ENCODE measurements around the gene GINS3.

The GINS3 gene

DNA sequence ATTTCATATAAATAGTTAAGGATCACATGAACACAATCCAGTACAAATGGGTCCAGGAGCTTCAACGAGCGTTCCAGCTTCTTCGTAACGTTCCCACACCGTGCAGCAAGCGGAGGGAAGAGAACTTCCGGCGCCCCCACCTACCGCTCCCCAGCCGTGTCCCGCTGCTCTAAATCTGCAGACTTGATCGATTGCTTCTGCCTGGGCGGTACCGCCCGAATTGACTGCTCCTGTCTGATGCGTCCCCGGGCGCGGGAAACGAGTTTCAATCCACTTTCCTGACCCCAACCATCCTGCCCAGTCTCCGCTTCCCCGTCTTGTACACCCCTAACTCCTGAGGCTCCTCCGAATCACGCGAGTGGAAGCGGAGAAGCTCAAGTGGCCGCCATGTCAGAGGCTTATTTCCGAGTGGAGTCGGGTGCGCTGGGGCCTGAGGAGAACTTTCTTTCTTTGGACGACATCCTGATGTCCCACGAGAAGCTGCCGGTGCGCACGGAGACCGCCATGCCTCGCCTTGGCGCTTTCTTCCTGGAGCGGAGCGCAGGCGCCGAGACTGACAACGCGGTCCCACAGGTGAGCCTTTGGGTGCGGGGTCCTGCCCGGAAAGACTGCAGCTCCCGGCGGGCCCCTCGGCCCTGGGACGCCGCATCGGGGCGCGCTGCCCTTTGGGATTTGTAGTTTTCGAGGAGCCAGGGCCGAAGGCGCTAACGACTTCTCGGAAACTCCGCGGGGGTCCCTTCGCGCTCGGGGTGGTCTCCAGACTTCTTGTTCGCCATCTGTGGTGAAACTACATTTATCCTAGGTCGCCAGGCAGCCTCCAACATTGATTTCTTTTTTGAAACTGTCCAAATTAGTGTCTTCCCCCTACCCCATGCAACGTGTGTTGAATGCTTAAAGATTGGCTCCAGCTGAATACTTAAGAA, at the start of gene GINS3:
Gene GINS3, plus strand, starts transcription at position 257 of the 923 bp plus-strand sequence. Its CDS starts 131 bp downstream, at position 388.
- TF ChIP-seq BHLHE40 (IDR thresholded peaks at IDR 0.05; ENCODE audit: borderline replicate concordance) (no peak), ZNF384 (IDR thresholded peaks at IDR 0.05) (no peak), CTBP1 (IDR thresholded peaks at IDR 0.05; ENCODE audit: borderline replicate concordance) (peak; percentile 11; the same call in 1 of the 2 replicates), ELF4 (IDR thresholded peaks at IDR 0.05) (peak; percentile 44), TARDBP (IDR thresholded peaks at IDR 0.05) (no peak), FOXA1 (IDR thresholded peaks at IDR 0.05) (no peak), NFRKB (IDR thresholded peaks at IDR 0.05) (no peak), SUZ12 (IDR thresholded peaks at IDR 0.05) (no peak), LEF1 (IDR thresholded peaks at IDR 0.05; ENCODE audit: borderline replicate concordance) (no peak), FOXM1 (IDR thresholded peaks at IDR 0.05; ENCODE audit: borderline replicate concordance) (peak; percentile 54; the same call in 1 of the 2 replicates), SP1 (IDR thresholded peaks at IDR 0.05) (no peak), FOXK2 (IDR thresholded peaks at IDR 0.05) (no peak), HDGF (IDR thresholded peaks at IDR 0.05; ENCODE audit: borderline replicate concordance) (no peak), L3MBTL2 (conservative IDR thresholded peaks at IDR 0.05) (peak; percentile 97), ARNT (IDR thresholded peaks at IDR 0.05) (no peak)
- TF ChIP-seq, protein P1, sequence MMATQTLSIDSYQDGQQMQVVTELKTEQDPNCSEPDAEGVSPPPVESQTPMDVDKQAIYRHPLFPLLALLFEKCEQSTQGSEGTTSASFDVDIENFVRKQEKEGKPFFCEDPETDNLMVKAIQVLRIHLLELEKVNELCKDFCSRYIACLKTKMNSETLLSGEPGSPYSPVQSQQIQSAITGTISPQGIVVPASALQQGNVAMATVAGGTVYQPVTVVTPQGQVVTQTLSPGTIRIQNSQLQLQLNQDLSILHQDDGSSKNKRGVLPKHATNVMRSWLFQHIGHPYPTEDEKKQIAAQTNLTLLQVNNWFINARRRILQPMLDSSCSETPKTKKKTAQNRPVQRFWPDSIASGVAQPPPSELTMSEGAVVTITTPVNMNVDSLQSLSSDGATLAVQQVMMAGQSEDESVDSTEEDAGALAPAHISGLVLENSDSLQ (IDR thresholded peaks at IDR 0.05): no peak
- ChIA-PET POLR2A (interaction anchor here (0.5 to 1.5 kb wide), 20 partner anchors 9 to 263 kb away, joined by 3 to 11 read pairs (median 4); partner anchors contain the start of gene CFAP20), CTCF (interaction anchor here (0.6 kb wide), 2 partner anchors 20 to 72 kb away, joined by 3 read pairs; no protein-coding TSS in a partner anchor)
- DNase-seq (ENCODE audit: extremely low spot score): peak; percentile 89

DNA sequence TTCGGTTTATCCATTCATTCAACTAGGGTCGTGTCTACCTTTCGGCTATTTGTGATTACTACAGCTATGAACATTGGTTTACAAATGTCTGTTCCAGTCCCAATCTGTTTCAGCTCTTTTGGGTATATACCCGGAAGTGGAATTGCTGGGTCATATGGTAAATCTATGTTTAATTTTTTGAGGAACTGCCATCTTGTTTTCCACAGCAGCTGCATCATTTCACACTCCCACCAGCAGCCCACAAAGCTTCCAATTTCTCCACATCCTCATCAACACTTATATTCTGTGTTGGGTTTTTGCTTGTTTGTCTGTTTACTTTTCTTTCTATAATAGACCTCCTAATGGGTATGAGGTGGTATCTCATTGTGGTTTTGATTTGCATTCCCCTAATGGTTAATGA, 48.7 kb upstream of the GINS3 start:
- TF ChIP-seq SP1 (IDR thresholded peaks at IDR 0.05) (no peak), TARDBP (IDR thresholded peaks at IDR 0.05) (no peak), NFRKB (IDR thresholded peaks at IDR 0.05) (no peak), ARNT (IDR thresholded peaks at IDR 0.05) (no peak), HDGF (IDR thresholded peaks at IDR 0.05; ENCODE audit: borderline replicate concordance) (no peak)
- ChIA-PET POLR2A (no interaction called here), CTCF (no interaction called here)
- no peak for DNase-seq (ENCODE audit: extremely low spot score)

DNA sequence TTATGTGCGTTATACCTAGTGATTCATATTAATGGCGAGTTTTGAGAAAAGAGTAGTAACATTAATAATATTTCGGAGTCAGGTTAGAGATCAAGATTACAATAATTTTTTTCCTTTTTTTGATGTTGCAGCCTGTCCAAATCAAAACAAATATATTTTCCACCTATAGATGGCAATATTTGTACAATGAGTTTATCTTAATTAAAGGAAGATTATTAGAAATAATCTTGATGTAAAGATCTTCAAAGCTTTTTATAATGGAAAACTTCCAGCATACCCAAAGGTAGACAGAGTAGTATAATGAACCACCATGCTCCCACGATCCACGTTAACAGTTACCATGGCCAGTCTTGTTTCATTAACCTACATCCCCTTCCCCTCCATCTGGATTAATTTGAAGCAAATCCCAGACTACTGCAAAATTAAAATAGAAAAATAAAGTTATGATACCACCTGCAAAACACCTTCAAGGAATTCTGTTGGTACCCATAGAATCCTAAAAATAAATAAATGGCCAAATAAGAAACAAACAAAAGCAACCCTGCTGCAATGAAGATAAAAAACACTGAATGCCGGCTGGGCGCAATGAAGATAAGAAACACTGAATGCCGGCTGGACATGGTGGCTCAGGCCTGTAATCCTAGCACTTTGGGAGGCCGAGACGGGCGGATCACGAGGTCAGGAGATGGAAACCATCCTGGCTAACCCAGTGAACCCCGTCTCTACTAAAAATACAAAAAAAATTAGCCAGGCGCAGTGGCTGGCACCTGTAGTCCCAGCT, 46.5 kb upstream of the GINS3 start:
- ChIA-PET CTCF (interaction anchor here (0.6 kb wide), 1 partner anchor 200 kb away, joined by 3 read pairs; no protein-coding TSS in a partner anchor), POLR2A (no interaction called here)
- no peak for DNase-seq (ENCODE audit: extremely low spot score)
- no peak for TF ChIP-seq L3MBTL2 (conservative IDR thresholded peaks at IDR 0.05)

DNA sequence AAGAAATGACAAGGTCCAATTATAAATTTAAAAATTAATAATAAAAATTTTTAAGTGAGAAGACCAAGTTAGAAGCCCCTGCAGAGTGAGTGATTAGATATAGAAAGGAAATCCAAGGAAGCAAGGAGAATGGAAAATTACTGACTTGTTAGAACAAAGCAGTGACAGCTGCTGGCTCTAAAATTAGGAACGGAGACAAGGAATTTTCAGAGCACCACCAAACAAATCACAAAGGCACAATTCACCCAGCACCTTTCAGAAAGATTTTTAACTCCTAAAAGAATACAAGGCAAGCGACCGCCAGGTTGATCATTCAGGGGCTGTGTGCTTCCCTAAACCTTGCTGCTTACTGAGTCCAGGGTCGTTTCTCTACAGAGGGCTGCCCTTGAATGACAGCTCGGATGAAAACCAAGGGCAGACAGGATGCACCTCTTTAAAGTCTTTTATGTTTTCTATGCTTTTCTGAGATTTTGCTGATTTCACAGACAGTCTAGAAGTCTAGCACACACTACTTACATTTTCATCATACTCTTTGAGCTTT, 45.4 kb upstream of the GINS3 start:
- ChIA-PET POLR2A (interaction anchor here (1.1 kb wide), 1 partner anchor 46 kb away, joined by 3 read pairs; no protein-coding TSS in a partner anchor), CTCF (interaction anchor here (0.6 kb wide), 1 partner anchor 198 kb away, joined by 3 read pairs; no protein-coding TSS in a partner anchor)
- no peak for DNase-seq (ENCODE audit: extremely low spot score)
- no peak for TF ChIP-seq HDGF (IDR thresholded peaks at IDR 0.05; ENCODE audit: borderline replicate concordance)
- TF ChIP-seq, protein P1 (IDR thresholded peaks at IDR 0.05): no peak

DNA sequence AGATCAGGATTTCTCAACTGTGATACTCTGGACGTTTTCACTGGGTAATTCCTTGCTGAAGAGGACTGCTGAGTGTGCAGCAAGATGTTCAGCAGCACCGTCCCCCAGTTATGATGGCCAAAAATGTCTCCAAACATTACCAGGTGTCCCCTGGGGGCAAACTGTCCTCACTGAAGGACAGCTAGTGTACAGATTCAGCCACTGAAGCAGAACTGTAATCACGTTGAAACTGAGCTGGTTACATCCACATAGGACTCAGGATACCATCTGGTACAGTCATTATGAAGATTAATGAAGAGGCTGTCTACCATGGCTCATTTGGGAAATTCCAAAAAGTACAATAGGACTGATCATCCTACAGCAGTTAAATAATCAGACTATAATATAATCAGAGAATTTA, 43.3 kb upstream of the GINS3 start:
- no peak for DNase-seq (ENCODE audit: extremely low spot score)
- TF ChIP-seq, protein P1 (IDR thresholded peaks at IDR 0.05): no peak
- TF ChIP-seq LEF1 (IDR thresholded peaks at IDR 0.05; ENCODE audit: borderline replicate concordance): no peak
- no peak for TF ChIP-seq HDGF (IDR thresholded peaks at IDR 0.05; ENCODE audit: borderline replicate concordance)
- TF ChIP-seq ZNF384 (IDR thresholded peaks at IDR 0.05): no peak
- TF ChIP-seq CTBP1 (IDR thresholded peaks at IDR 0.05; ENCODE audit: borderline replicate concordance): no peak
- no peak for TF ChIP-seq ELF4 (IDR thresholded peaks at IDR 0.05)
- no peak for TF ChIP-seq SUZ12 (IDR thresholded peaks at IDR 0.05)
- no peak for TF ChIP-seq L3MBTL2 (conservative IDR thresholded peaks at IDR 0.05)
- no peak for TF ChIP-seq FOXK2 (IDR thresholded peaks at IDR 0.05)
- no peak for TF ChIP-seq BHLHE40 (IDR thresholded peaks at IDR 0.05; ENCODE audit: borderline replicate concordance)
- no peak for TF ChIP-seq ARNT (IDR thresholded peaks at IDR 0.05)
- no peak for TF ChIP-seq FOXM1 (IDR thresholded peaks at IDR 0.05; ENCODE audit: borderline replicate concordance)
- no peak for TF ChIP-seq NFRKB (IDR thresholded peaks at IDR 0.05)
- no peak for TF ChIP-seq SP1 (IDR thresholded peaks at IDR 0.05)
- TF ChIP-seq TARDBP (IDR thresholded peaks at IDR 0.05): no peak
- ChIA-PET POLR2A (interaction anchor here (1.0 to 2.0 kb wide), 2 partner anchors 43 to 124 kb away, joined by 5 to 6 read pairs; partner anchors contain the start of gene GINS3), CTCF (interaction anchor here (0.6 kb wide), 1 partner anchor 13 kb away, joined by 3 read pairs; no protein-coding TSS in a partner anchor)
